Measurements from ENCODE around the gene SYNE2. TPM values are rescaled to one million over a fixed set of nuclear protein-coding genes. Genes with fewer than 3 reads are reported as not detected.

SYNE2 gene
- total RNA-seq, 1 donor from 2014 or later, result 121 TPM

DNA sequence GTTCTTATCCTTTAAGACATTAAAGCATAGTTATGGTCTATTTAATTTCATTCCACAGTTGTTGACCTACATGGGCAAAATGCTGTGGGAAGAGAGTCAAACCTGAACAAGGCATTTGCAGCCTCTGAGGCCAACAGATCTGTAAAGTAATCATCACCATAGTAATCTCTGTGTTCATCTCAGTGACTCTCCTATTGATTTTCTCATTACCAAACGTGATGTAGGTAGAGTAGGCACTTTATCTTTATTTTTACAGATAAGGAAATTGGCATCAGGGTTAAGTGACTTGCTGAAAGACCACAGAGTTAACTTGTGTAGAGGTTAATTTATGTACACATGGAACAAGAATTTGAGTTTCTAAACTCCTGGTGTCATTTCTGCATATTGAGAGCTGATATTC lies 238.4 kb downstream of the SYNE2 start:
- DNase-seq (no peak), ATAC-seq (no peak)
- intact Hi-C loops (cut with DNase I), result no loop called here
- Histone ChIP-seq H3K9me3 (no peaks in the 10 kb centered on the region), H3K27me3 (no peaks in the 10 kb centered on the region), H3K27ac (no peak overlapping the region), H3K36me3 (peaks cover 33% of the 10 kb centered on the region), H3K4me3 (no peak overlapping the region), H3K4me1 (no peaks in the 10 kb centered on the region)
- TF ChIP-seq, protein P1, sequence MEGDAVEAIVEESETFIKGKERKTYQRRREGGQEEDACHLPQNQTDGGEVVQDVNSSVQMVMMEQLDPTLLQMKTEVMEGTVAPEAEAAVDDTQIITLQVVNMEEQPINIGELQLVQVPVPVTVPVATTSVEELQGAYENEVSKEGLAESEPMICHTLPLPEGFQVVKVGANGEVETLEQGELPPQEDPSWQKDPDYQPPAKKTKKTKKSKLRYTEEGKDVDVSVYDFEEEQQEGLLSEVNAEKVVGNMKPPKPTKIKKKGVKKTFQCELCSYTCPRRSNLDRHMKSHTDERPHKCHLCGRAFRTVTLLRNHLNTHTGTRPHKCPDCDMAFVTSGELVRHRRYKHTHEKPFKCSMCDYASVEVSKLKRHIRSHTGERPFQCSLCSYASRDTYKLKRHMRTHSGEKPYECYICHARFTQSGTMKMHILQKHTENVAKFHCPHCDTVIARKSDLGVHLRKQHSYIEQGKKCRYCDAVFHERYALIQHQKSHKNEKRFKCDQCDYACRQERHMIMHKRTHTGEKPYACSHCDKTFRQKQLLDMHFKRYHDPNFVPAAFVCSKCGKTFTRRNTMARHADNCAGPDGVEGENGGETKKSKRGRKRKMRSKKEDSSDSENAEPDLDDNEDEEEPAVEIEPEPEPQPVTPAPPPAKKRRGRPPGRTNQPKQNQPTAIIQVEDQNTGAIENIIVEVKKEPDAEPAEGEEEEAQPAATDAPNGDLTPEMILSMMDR (IDR thresholded peaks at IDR 0.05), result no peak

DNA sequence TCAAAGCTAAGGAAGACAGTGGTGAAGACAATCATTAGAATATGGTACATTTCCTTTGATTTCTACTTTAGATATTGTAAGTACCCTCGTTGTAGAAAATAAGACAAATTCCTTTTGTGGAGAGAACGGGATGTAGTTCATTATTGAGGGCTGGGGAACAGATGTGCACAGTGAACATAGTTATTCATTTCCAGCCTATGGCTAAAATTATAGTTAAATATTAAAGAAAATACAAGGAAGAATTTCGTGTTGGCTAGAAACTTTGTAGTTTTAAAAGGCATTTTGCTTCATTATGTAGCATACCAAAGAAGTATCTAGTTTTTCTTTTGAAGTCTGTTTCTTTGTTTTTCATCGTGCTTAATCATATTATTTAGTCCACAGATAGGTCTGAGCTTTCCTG lies 239.5 kb downstream of the SYNE2 start:
- H3K27ac ChIP-seq, result no peak overlapping the region
- TF ChIP-seq, protein P1 (IDR thresholded peaks at IDR 0.05), result no peak

DNA sequence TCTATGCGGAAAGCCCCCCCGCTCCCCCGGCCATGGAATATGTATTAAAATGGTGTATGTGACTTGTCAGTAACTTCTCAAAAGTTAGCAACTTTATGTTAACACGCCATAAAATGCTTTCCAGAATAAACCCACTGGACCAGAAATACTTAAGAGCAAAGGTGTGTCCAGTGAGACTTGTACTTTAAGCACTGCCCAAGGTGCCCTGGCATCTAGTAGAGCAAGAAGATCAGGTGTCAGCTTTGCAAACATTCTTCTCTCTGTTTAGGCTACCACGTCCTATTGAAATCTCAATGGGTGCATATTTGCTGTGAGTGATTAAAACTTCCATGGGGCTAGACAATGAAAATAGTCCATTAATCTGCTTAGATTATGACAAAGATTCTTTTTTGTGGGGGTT lies 240.1 kb downstream of the SYNE2 start:
- no peaks in the 10 kb centered on the region for H3K27me3 ChIP-seq
- H3K27ac ChIP-seq, result no peak overlapping the region
- intact Hi-C loops (cut with DNase I), result no loop called here
- TF ChIP-seq, protein P1 (IDR thresholded peaks at IDR 0.05), result no peak
- peak; percentile 72 for ATAC-seq
- H3K9me3 ChIP-seq, result no peaks in the 10 kb centered on the region
- no peak for DNase-seq
- no peak overlapping the region for H3K4me3 ChIP-seq
- peaks cover 32% of the 10 kb centered on the region for H3K36me3 ChIP-seq
- H3K4me1 ChIP-seq, result no peaks in the 10 kb centered on the region

More for the DNA sequence above, 239.5 kb downstream of the SYNE2 start:
- DNase-seq, result no peak
- no peaks in the 10 kb centered on the region for H3K27me3 ChIP-seq
- ATAC-seq, result no peak
- H3K36me3 ChIP-seq, result peaks cover 33% of the 10 kb centered on the region
- intact Hi-C loops (cut with DNase I), result no loop called here
- H3K4me3 ChIP-seq, result no peak overlapping the region
- H3K9me3 ChIP-seq, result no peaks in the 10 kb centered on the region
- H3K4me1 ChIP-seq, result no peaks in the 10 kb centered on the region

DNA sequence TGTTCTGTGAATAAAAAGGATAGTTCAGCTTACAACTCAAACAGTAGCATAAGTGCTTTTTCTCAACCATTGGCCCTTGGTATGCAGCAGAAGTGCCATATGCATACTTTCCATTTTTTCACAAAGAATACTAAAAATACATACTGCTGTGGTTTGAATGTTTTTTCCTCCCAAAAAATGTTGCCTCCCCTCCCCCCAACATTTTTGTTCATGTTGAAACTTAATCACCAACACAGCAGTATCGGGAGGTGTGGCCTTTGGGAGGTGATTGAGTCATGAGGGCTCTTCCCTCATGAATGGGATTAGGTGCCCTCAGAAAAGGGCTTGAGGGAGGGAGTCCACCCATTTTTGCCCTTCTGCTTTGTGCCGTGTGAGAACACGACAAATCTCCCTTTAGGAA lies 242.8 kb downstream of the SYNE2 start:
- H3K27ac ChIP-seq, result no peak overlapping the region
- intact Hi-C loops (cut with DNase I), result no loop called here
- DNase-seq (no peak), ATAC-seq (no peak)
- TF ChIP-seq, protein P1 (IDR thresholded peaks at IDR 0.05), result no peak
- no peaks in the 10 kb centered on the region for H3K27me3 ChIP-seq
- H3K4me3 ChIP-seq, result no peak overlapping the region
- H3K9me3 ChIP-seq, result no peaks in the 10 kb centered on the region
- peaks cover 17% of the 10 kb centered on the region for H3K36me3 ChIP-seq
- no peaks in the 10 kb centered on the region for H3K4me1 ChIP-seq

DNA sequence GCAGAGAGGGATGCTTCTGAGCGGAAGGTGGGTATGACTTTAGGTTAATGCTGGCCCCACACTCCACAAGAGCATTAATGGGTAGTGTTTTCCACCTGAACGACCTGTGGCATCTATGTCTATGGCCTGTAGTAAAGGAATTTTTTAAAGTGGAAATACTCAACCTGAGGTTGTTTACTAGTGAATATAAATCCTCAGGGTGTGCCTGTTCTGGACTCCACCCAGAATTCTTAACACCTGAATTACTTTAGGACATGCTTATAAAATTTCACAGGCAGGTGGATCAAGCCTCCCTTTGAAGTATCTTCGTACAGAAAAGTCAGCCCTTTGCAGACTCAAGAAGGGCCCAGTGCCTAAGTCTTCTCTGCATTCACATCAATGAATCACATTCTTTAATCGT lies 245.3 kb downstream of the SYNE2 start:
- no peak overlapping the region for H3K27ac ChIP-seq
- intact Hi-C loops (cut with DNase I), result no loop called here
- TF ChIP-seq, protein P1 (IDR thresholded peaks at IDR 0.05), result no peak
- peaks cover 19% of the 10 kb centered on the region for H3K36me3 ChIP-seq
- peak; percentile 59 for ATAC-seq
- H3K27me3 ChIP-seq, result no peaks in the 10 kb centered on the region
- no peaks in the 10 kb centered on the region for H3K4me1 ChIP-seq
- no peak overlapping the region for H3K4me3 ChIP-seq
- DNase-seq, result no peak
- no peaks in the 10 kb centered on the region for H3K9me3 ChIP-seq

DNA sequence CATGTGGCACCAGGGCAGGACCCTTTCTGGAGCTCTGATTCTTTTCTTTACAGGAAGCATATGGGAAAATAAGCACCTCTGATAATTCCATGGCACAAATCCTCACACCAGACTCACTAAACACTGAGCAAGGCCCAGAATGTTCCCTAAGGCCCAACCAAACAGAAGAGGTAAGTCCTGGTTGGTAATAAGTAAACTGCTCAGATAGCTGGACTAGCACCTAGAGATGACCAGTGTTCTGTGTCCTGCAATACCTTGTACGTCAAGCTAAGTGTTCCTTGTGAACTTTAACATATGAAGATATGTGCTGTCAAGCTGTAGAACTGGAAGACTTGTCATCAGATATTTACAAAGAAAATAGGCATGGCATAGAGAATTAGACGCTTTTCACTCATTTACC lies 254.6 kb downstream of the SYNE2 start:
- no peaks in the 10 kb centered on the region for H3K27me3 ChIP-seq
- intact Hi-C loops (cut with DNase I), result no loop called here
- DNase-seq (no peak), ATAC-seq (no peak)
- H3K4me3 ChIP-seq, result no peak overlapping the region
- H3K9me3 ChIP-seq, result no peaks in the 10 kb centered on the region
- H3K27ac ChIP-seq, result no peak overlapping the region
- peaks cover 27% of the 10 kb centered on the region for H3K36me3 ChIP-seq
- TF ChIP-seq, protein P1 (IDR thresholded peaks at IDR 0.05), result no peak
- H3K4me1 ChIP-seq, result no peaks in the 10 kb centered on the region

Data from upper lobe of right lung (tissue), 1 donor.